ENCODE results near the gene DEFB125. TPM values are rescaled to one million over a fixed set of nuclear protein-coding genes. Genes with fewer than 3 reads are reported as not detected.
A peak's percentile ranks its signal among the peaks of the same experiment; 100 is the strongest.
"Not testable (repeated sequence)": the region's sequence is repeated elsewhere in the genome, so short reads cannot be mapped to it uniquely, and the experiment has no call there.

Gene DEFB125
- total RNA-seq, 1 experiment from 2014 or later, result not detected

GRCh38 chr20:117518-117917 is 30.0 kb downstream of the DEFB125 start:
- TF ChIP-seq REST (IDR thresholded peaks at IDR 0.05; ENCODE audit: insufficient read depth in 1 of 2, low read depth in 2 of 2, low read length in 1 of 2) (no peak), TCF7L2 (IDR thresholded peaks at IDR 0.05; ENCODE audit: low read depth, low read length) (no peak), SIN3A (IDR thresholded peaks at IDR 0.05; ENCODE audit: borderline replicate concordance, insufficient read depth, low read depth, low read length) (no peak), CTCF (IDR thresholded peaks at IDR 0.05) (no peak), POLR2AphosphoS5 (IDR thresholded peaks at IDR 0.05; ENCODE audit: low read depth, low read length) (no peak)
- in situ Hi-C loops (cut with HindIII; ENCODE audit: low pct_unique_long_range_greater_than_20kb, low sequenced_read_pairs) (no loop called here), intact Hi-C loops (cut with micrococcal nuclease; ENCODE audit: unreplicated experiment) (no loop called here)
- Histone ChIP-seq H3K36me3 (ENCODE audit: control insufficient read depth, insufficient read depth, low read length) (no peaks in the 10 kb centered on the region), H3K4me1 (ENCODE audit: control insufficient read depth, insufficient read depth, low read length) (no peaks in the 10 kb centered on the region), H3K27ac (ENCODE audit: low read length) (no peak overlapping the region), H3K9me3 (ENCODE audit: control insufficient read depth, insufficient read depth, low read depth, low read length) (no peaks in the 10 kb centered on the region), H3K27me3 (ENCODE audit: control insufficient read depth, insufficient read depth, low read length) (peaks cover 20% of the 10 kb centered on the region), H3K4me3 (ENCODE audit: low read depth in 2 of 2, low read length in 2 of 2) (no peak overlapping the region)
- POLR2A ChIA-PET, result no interaction called here
- BruUV-seq (replicated peaks), result no TSS peak
- CTCF ChIA-PET, result no interaction called here
- DNase-seq (ENCODE audit: low read depth, low spot score) (no peak), ATAC-seq (no peak)

GRCh38 chr20:129786-130323 is 42.4 kb downstream of the DEFB125 start:
- POLR2A ChIA-PET; CTCF ChIA-PET; BruUV-seq (replicated peaks); H3K9me3 ChIP-seq (ENCODE audit: control insufficient read depth, insufficient read depth, low read depth, low read length); H3K4me3 ChIP-seq (ENCODE audit: low read depth in 2 of 2, low read length in 2 of 2); ATAC-seq; H3K27me3 ChIP-seq (ENCODE audit: control insufficient read depth, insufficient read depth, low read length); in situ Hi-C loops (cut with HindIII; ENCODE audit: low pct_unique_long_range_greater_than_20kb, low sequenced_read_pairs); intact Hi-C loops (cut with micrococcal nuclease; ENCODE audit: unreplicated experiment); H3K4me1 ChIP-seq (ENCODE audit: control insufficient read depth, insufficient read depth, low read length); H3K36me3 ChIP-seq (ENCODE audit: control insufficient read depth, insufficient read depth, low read length); DNase-seq (ENCODE audit: low read depth, low spot score); H3K27ac ChIP-seq (ENCODE audit: low read length): not testable (repeated sequence)

- POLR2A ChIA-PET, result no interaction called here
- ATAC-seq (no peak), DNase-seq (ENCODE audit: low read depth, low spot score) (no peak)
- intact Hi-C loops (cut with micrococcal nuclease; ENCODE audit: unreplicated experiment) (no loop called here), in situ Hi-C loops (cut with HindIII; ENCODE audit: low pct_unique_long_range_greater_than_20kb, low sequenced_read_pairs) (no loop called here)
- Histone ChIP-seq H3K9me3 (ENCODE audit: control insufficient read depth, insufficient read depth, low read depth, low read length) (no peaks in the 10 kb centered on the region), H3K27me3 (ENCODE audit: control insufficient read depth, insufficient read depth, low read length) (peaks cover 12% of the 10 kb centered on the region), H3K4me3 (ENCODE audit: low read depth in 2 of 2, low read length in 2 of 2) (no peak overlapping the region), H3K4me1 (ENCODE audit: control insufficient read depth, insufficient read depth, low read length) (no peaks in the 10 kb centered on the region), H3K27ac (ENCODE audit: low read length) (no peak overlapping the region), H3K36me3 (ENCODE audit: control insufficient read depth, insufficient read depth, low read length) (no peaks in the 10 kb centered on the region; the same call in 1 of the 2 replicates)
- BruUV-seq (replicated peaks), result no TSS peak
- TF ChIP-seq CTCF (IDR thresholded peaks at IDR 0.05) (peak; percentile 74), TCF7L2 (IDR thresholded peaks at IDR 0.05; ENCODE audit: low read depth, low read length) (no peak)
- CTCF ChIA-PET, result no interaction called here
Observed at GRCh38 chr20:137668-138490, 50.4 kb downstream of the DEFB125 start.
